Fibroblast of upper back skin (primary cell): ENCODE results near the gene LIME1.
A peak's percentile ranks its signal among the peaks of the same experiment; 100 is the strongest.

ENCODE experiments used
- DNase-seq: peaks from one replicate; pipeline ENCODE4 v3.0.0-alpha.2; 2013

Gene LIME1

GRCh38 chr20:63739130-63740069 is 2.9 kb downstream of the LIME1 start, which contains the start of gene SLC2A4RG:
Gene SLC2A4RG (plus strand): TSS chr20:63739776. CDS start chr20:63739913, 137 bp downstream.
- peak; percentile 64 for DNase-seq

- DNase-seq, result peak; percentile 31
Observed at GRCh38 chr20:63740070-63740626, 3.7 kb downstream of the LIME1 start.

GRCh38 chr20:63740627-63741353 is 4.3 kb downstream of the LIME1 start:
- peak; percentile 89 for DNase-seq

GRCh38 chr20:63741354-63741675 is 4.9 kb downstream of the LIME1 start:
- DNase-seq, result no peak

GRCh38 chr20:63741676-63742380 is 5.4 kb downstream of the LIME1 start:
- DNase-seq, result no peak

GRCh38 chr20:63742381-63743024 is 6.0 kb downstream of the LIME1 start:
- DNase-seq, result no peak

- no peak for DNase-seq
Observed at GRCh38 chr20:63743210-63743970, 6.9 kb downstream of the LIME1 start.

- no peak for DNase-seq
Observed at GRCh38 chr20:63744158-63744557, 7.7 kb downstream of the LIME1 start.

- no peak for DNase-seq
Observed at GRCh38 chr20:63744574-63745423, 8.3 kb downstream of the LIME1 start.

- DNase-seq, result no peak
Observed at GRCh38 chr20:63745424-63745805, 9.0 kb downstream of the LIME1 start.

- DNase-seq, result no peak
Observed at GRCh38 chr20:63745961-63746731, 9.7 kb downstream of the LIME1 start.

GRCh38 chr20:63746751-63747315 is 10.4 kb downstream of the LIME1 start:
- no peak for DNase-seq

GRCh38 chr20:63747622-63748069 is 11.2 kb downstream of the LIME1 start:
- DNase-seq, result no peak

GRCh38 chr20:63748070-63748933 is 11.8 kb downstream of the LIME1 start:
- no peak for DNase-seq

GRCh38 chr20:63748934-63749270 is 12.4 kb downstream of the LIME1 start:
- no peak for DNase-seq

- no peak for DNase-seq
Observed at GRCh38 chr20:63749597-63750508, 13.4 kb downstream of the LIME1 start.

- DNase-seq, result no peak
Observed at GRCh38 chr20:63750807-63751470, 14.5 kb downstream of the LIME1 start.
